Measurements from ENCODE around the gene PLEKHA7.

- TF ChIP-seq GPBP1L1 (CRISPR knock-in tag; IDR thresholded peaks at IDR 0.05): no peak
- no peak for TF ChIP-seq KLF6 (CRISPR knock-in tag; IDR thresholded peaks at IDR 0.05)
- no peak for TF ChIP-seq TCF7L2 (IDR thresholded peaks at IDR 0.05; ENCODE audit: low read depth, low read length)
- TF ChIP-seq, protein P1, sequence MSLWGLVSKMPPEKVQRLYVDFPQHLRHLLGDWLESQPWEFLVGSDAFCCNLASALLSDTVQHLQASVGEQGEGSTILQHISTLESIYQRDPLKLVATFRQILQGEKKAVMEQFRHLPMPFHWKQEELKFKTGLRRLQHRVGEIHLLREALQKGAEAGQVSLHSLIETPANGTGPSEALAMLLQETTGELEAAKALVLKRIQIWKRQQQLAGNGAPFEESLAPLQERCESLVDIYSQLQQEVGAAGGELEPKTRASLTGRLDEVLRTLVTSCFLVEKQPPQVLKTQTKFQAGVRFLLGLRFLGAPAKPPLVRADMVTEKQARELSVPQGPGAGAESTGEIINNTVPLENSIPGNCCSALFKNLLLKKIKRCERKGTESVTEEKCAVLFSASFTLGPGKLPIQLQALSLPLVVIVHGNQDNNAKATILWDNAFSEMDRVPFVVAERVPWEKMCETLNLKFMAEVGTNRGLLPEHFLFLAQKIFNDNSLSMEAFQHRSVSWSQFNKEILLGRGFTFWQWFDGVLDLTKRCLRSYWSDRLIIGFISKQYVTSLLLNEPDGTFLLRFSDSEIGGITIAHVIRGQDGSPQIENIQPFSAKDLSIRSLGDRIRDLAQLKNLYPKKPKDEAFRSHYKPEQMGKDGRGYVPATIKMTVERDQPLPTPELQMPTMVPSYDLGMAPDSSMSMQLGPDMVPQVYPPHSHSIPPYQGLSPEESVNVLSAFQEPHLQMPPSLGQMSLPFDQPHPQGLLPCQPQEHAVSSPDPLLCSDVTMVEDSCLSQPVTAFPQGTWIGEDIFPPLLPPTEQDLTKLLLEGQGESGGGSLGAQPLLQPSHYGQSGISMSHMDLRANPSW (CRISPR knock-in tag; IDR thresholded peaks at IDR 0.05; ENCODE audit: borderline replicate concordance): no peak
- TF ChIP-seq, protein P2, sequence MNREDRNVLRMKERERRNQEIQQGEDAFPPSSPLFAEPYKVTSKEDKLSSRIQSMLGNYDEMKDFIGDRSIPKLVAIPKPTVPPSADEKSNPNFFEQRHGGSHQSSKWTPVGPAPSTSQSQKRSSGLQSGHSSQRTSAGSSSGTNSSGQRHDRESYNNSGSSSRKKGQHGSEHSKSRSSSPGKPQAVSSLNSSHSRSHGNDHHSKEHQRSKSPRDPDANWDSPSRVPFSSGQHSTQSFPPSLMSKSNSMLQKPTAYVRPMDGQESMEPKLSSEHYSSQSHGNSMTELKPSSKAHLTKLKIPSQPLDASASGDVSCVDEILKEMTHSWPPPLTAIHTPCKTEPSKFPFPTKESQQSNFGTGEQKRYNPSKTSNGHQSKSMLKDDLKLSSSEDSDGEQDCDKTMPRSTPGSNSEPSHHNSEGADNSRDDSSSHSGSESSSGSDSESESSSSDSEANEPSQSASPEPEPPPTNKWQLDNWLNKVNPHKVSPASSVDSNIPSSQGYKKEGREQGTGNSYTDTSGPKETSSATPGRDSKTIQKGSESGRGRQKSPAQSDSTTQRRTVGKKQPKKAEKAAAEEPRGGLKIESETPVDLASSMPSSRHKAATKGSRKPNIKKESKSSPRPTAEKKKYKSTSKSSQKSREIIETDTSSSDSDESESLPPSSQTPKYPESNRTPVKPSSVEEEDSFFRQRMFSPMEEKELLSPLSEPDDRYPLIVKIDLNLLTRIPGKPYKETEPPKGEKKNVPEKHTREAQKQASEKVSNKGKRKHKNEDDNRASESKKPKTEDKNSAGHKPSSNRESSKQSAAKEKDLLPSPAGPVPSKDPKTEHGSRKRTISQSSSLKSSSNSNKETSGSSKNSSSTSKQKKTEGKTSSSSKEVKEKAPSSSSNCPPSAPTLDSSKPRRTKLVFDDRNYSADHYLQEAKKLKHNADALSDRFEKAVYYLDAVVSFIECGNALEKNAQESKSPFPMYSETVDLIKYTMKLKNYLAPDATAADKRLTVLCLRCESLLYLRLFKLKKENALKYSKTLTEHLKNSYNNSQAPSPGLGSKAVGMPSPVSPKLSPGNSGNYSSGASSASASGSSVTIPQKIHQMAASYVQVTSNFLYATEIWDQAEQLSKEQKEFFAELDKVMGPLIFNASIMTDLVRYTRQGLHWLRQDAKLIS (CRISPR knock-in tag; IDR thresholded peaks at IDR 0.05): no peak
- TF ChIP-seq, protein P3, sequence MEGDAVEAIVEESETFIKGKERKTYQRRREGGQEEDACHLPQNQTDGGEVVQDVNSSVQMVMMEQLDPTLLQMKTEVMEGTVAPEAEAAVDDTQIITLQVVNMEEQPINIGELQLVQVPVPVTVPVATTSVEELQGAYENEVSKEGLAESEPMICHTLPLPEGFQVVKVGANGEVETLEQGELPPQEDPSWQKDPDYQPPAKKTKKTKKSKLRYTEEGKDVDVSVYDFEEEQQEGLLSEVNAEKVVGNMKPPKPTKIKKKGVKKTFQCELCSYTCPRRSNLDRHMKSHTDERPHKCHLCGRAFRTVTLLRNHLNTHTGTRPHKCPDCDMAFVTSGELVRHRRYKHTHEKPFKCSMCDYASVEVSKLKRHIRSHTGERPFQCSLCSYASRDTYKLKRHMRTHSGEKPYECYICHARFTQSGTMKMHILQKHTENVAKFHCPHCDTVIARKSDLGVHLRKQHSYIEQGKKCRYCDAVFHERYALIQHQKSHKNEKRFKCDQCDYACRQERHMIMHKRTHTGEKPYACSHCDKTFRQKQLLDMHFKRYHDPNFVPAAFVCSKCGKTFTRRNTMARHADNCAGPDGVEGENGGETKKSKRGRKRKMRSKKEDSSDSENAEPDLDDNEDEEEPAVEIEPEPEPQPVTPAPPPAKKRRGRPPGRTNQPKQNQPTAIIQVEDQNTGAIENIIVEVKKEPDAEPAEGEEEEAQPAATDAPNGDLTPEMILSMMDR (CRISPR knock-in tag; IDR thresholded peaks at IDR 0.05): no peak
- TF ChIP-seq YY1 (IDR thresholded peaks at IDR 0.05; ENCODE audit: insufficient read depth, insufficient replicate concordance, low read depth, low read length): no peak
- no peak for TF ChIP-seq RBFOX2 (IDR thresholded peaks at IDR 0.05; ENCODE audit: low read depth, low read length)
These were observed 133.9 kb downstream of the PLEKHA7 start for GRCh38 chr11:16880184-16880801.
